DND-41 (cell line): ENCODE measurements around the gene NRXN2.

Source experiments
- CTCF ChIP-seq: IDR thresholded peaks from 2 replicates; pipeline ENCODE4 v1.5.1; 2012; ENCODE audit warnings: borderline replicate concordance, low read length, moderate library complexity, mild to moderate bottlenecking; ENCODE audit not compliant: poor library complexity, severe bottlenecking; ENCODE audit errors: extremely low read depth
- EZH2 ChIP-seq: IDR thresholded peaks from 3 replicates; pipeline ENCODE4 v1.6.1; 2012; ENCODE audit warnings: borderline replicate concordance, low read depth, mild to moderate bottlenecking, moderate library complexity, low read length, inconsistent platforms; ENCODE audit not compliant: severe bottlenecking

- TF ChIP-seq CTCF = no peak
- no peak for TF ChIP-seq EZH2
Observed at GRCh38 chr11:64660706-64661105, 62.3 kb downstream of the NRXN2 start.
